Measurements from ENCODE around the gene LITAFD. TPM values are rescaled to one million over a fixed set of nuclear protein-coding genes. Genes with fewer than 3 reads are reported as not detected.

LITAFD gene
- polyA plus RNA-seq, 3 donors, result not detected

- H3K9me3 ChIP-seq (replicated peaks in 1 of 2; ENCODE audit: control insufficient read depth in 1 of 2, insufficient read depth in 1 of 2, low read length in 2 of 2), result no peaks in the 10 kb centered on the region
Observed at GRCh38 chr16:8931859-8932258, 49.7 kb downstream of the LITAFD start.

DNA sequence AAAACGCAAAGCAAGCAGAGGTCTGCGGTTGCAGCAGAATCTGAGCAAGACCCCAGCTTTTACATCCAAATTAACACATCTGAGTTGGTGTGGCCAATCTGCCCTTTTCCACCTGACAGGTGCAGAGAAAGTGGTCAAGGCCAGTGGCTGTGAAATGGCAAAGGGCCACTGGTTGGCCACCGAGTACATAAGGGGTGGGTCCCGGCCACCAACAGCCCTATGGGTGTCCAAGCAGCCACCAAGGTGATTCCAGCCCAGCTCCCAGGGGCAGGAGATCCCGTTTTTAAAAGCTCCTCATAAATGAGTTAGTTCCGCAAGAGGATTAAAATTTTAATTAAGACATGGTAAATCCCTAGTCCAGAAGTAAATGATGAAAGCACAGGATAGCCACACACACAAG, 52.5 kb downstream of the LITAFD start:
- Mint-ChIP-seq H3K27ac (peak overlapping the region in 1 of 7 donors; percentile 63), H3K9me3 (no peaks in the 10 kb centered on the region), H3K27me3 (ENCODE audit: low read depth in 3 of 3) (no peaks in the 10 kb centered on the region), H3K4me1 (peaks cover 42% of the 10 kb centered on the region), H3K4me3 (no peak overlapping the region), H3K36me3 (peaks cover 7% of the 10 kb centered on the region in 2 donors)
- Histone ChIP-seq H3K9me3 (replicated peaks in 1 of 2; ENCODE audit: control insufficient read depth in 1 of 2, insufficient read depth in 1 of 2, low read length in 2 of 2) (no peaks in the 10 kb centered on the region), H3K79me2 (ENCODE audit: insufficient read depth, low read length) (peaks cover 100% of the 10 kb centered on the region), H3K4me3 (replicated peaks in 1 of 3; ENCODE audit: low read depth in 2 of 3, low read length in 3 of 3) (no peak overlapping the region), H3K27ac (ENCODE audit: low read depth in 1 of 2, low read length in 2 of 2) (no peak overlapping the region), H3K36me3 (replicated peaks in 1 of 2; ENCODE audit: control insufficient read depth in 1 of 2, insufficient read depth in 2 of 2, low read length in 2 of 2) (peaks cover under 1 to 8% of the 10 kb centered on the region in 2 donors), H3K27me3 (ENCODE audit: control insufficient read depth in 2 of 2, insufficient read depth in 2 of 2, low read length in 2 of 2) (no peaks in the 10 kb centered on the region), H2AFZ (ENCODE audit: insufficient read depth, low read depth, low read length, poor library complexity, severe bottlenecking) (no peak overlapping the region), H3K9ac (ENCODE audit: insufficient read depth, low read length, poor library complexity, severe bottlenecking) (no peak overlapping the region), H3K4me2 (replicated peaks; ENCODE audit: extremely low read depth, low read length, poor library complexity, severe bottlenecking) (no peak overlapping the region), H4K20me1 (ENCODE audit: insufficient read depth, low read length) (peaks cover 100% of the 10 kb centered on the region), H3K4me1 (ENCODE audit: control insufficient read depth in 1 of 2, insufficient read depth in 2 of 2, low read length in 2 of 2) (no peaks in the 10 kb centered on the region)
- 84% methylated on average over 3 of the region's 6 CpGs for WGBS (ENCODE audit: insufficient coverage)
- intact Hi-C loops (cut with micrococcal nuclease), result no loop called here
- no peak for DNase-seq
- TF ChIP-seq, protein P1, sequence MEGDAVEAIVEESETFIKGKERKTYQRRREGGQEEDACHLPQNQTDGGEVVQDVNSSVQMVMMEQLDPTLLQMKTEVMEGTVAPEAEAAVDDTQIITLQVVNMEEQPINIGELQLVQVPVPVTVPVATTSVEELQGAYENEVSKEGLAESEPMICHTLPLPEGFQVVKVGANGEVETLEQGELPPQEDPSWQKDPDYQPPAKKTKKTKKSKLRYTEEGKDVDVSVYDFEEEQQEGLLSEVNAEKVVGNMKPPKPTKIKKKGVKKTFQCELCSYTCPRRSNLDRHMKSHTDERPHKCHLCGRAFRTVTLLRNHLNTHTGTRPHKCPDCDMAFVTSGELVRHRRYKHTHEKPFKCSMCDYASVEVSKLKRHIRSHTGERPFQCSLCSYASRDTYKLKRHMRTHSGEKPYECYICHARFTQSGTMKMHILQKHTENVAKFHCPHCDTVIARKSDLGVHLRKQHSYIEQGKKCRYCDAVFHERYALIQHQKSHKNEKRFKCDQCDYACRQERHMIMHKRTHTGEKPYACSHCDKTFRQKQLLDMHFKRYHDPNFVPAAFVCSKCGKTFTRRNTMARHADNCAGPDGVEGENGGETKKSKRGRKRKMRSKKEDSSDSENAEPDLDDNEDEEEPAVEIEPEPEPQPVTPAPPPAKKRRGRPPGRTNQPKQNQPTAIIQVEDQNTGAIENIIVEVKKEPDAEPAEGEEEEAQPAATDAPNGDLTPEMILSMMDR (IDR thresholded peaks at IDR 0.05), result no peak

More at GRCh38 chr16:8931859-8932258, 49.7 kb downstream of the LITAFD start:
- Mint-ChIP-seq H3K4me1 (peaks cover 22% of the 10 kb centered on the region), H3K4me3 (no peak overlapping the region), H3K27ac (peak overlapping the region in 1 of 7 donors; percentile 1), H3K27me3 (ENCODE audit: low read depth in 3 of 3) (no peaks in the 10 kb centered on the region), H3K9me3 (no peaks in the 10 kb centered on the region), H3K36me3 (peaks cover 22 to 34% of the 10 kb centered on the region in 2 donors)
- H3K79me2 ChIP-seq (ENCODE audit: insufficient read depth, low read length), result peaks cover 100% of the 10 kb centered on the region
- H3K27ac ChIP-seq (ENCODE audit: low read depth in 1 of 2, low read length in 2 of 2), result no peak overlapping the region
- peaks cover 12 to 36% of the 10 kb centered on the region in 2 donors for H3K36me3 ChIP-seq (replicated peaks in 1 of 2; ENCODE audit: control insufficient read depth in 1 of 2, insufficient read depth in 2 of 2, low read length in 2 of 2)
- H4K20me1 ChIP-seq (ENCODE audit: insufficient read depth, low read length), result peaks cover 100% of the 10 kb centered on the region
- TF ChIP-seq, protein P1 (IDR thresholded peaks at IDR 0.05), result no peak
- no peak for DNase-seq
- no peaks in the 10 kb centered on the region for H3K4me1 ChIP-seq (ENCODE audit: control insufficient read depth in 1 of 2, insufficient read depth in 2 of 2, low read length in 2 of 2)
- no peak overlapping the region for H3K4me2 ChIP-seq (replicated peaks; ENCODE audit: extremely low read depth, low read length, poor library complexity, severe bottlenecking)
- WGBS (ENCODE audit: insufficient coverage), result 47% methylated on average over 3 of the region's 6 CpGs
- no peak overlapping the region for H3K9ac ChIP-seq (ENCODE audit: insufficient read depth, low read length, poor library complexity, severe bottlenecking)
- intact Hi-C loops (cut with micrococcal nuclease), result no loop called here
- H3K27me3 ChIP-seq (ENCODE audit: control insufficient read depth in 2 of 2, insufficient read depth in 2 of 2, low read length in 2 of 2), result no peaks in the 10 kb centered on the region
- H3K4me3 ChIP-seq (replicated peaks in 1 of 3; ENCODE audit: low read depth in 2 of 3, low read length in 3 of 3), result no peak overlapping the region
- H2AFZ ChIP-seq (ENCODE audit: insufficient read depth, low read depth, low read length, poor library complexity, severe bottlenecking), result no peak overlapping the region

Other genes starting within 250 kb of the LITAFD start
- 10 to 100 TPM in 1 of 3 donors, 1 to 10 TPM in 2; 4.9 to 11.8 (median 8.7) TPM for gene ABAT, start 207.7 kb upstream of the LITAFD start, polyA plus RNA-seq
- 1 to 10 TPM; 3.8 to 4.5 (median 4.4) TPM for gene TMEM186, start 84.7 kb upstream of the LITAFD start, polyA plus RNA-seq
- 10 to 100 TPM; 15.2 to 22.9 (median 17.8) TPM for gene PMM2, start 84.5 kb upstream of the LITAFD start, polyA plus RNA-seq
- 10 to 100 TPM; 32.0 to 60.3 (median 52.0) TPM for gene CARHSP1, start 13.3 kb upstream of the LITAFD start, polyA plus RNA-seq
- 10 to 100 TPM in 1 of 3 donors, 1 to 10 TPM in 2; 2.4 to 31.7 (median 4.1) TPM for gene USP7, start 81.6 kb downstream of the LITAFD start, polyA plus RNA-seq
- gene HAPSTR1, start 209.3 kb downstream of the LITAFD start, polyA plus RNA-seq, result 10 to 100 TPM in 2 of 3 donors, 1 to 10 TPM in 1; 7.2 to 58.9 (median 11.1) TPM